ENCODE data around the gene SLC6A4.
"Not testable (repeated sequence)": the region's sequence is repeated elsewhere in the genome, so short reads cannot be mapped to it uniquely, and the experiment has no call there.

SLC6A4 gene

DNA sequence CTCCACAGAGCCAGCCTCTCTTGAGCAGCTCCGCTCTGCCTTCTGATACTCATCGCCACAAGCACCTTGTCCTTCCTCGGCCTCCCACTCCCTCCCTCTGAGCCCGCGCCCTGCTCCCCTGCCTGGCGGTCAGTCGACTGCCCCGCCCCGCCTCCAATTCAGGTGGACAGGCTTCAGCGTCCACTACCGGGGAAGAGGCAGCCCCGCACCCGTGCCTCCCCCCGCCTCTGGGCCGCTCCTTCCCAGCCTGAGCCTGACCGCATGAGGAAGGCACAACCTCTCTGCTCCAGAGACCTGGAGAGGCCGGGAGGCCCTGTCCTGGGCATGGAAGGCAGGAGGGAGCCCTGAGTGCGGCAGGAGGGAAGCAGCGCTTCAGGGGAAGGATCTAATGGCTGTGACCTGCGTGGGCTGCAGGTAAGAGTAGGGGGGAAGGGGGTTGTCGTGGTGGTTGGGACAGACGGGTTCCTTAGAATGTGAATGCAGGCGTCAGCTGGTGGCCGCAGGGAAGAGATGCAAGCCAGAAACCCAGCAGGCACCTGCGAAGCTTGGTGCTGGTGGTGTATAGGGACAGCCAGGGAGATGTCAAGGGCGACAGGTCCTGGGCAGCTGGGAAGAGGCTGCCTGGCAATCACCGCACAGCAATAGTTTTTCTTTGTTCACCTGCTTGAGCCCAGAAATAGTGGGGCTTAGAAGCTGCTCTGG lies 3.0 kb upstream of the SLC6A4 start:
- DNase-seq = no peak

DNA sequence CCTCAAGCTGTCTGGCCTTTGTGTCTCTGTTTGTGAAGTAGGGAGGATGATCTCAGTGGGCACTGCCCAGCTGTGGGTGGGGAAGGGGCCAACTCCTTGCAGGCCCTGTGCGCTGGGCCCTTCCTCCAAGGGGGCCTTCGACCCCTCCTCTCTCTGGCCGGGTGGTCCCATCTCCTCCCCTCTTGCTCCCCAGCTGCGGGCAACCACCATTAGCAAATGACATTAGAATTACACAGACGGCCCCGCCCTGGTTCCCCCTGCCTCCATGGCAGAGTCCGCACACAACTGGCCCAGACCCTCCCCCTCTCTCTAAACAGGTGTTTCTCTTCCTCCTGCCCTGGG lies 2.5 kb upstream of the SLC6A4 start:
- no peak for DNase-seq

DNA sequence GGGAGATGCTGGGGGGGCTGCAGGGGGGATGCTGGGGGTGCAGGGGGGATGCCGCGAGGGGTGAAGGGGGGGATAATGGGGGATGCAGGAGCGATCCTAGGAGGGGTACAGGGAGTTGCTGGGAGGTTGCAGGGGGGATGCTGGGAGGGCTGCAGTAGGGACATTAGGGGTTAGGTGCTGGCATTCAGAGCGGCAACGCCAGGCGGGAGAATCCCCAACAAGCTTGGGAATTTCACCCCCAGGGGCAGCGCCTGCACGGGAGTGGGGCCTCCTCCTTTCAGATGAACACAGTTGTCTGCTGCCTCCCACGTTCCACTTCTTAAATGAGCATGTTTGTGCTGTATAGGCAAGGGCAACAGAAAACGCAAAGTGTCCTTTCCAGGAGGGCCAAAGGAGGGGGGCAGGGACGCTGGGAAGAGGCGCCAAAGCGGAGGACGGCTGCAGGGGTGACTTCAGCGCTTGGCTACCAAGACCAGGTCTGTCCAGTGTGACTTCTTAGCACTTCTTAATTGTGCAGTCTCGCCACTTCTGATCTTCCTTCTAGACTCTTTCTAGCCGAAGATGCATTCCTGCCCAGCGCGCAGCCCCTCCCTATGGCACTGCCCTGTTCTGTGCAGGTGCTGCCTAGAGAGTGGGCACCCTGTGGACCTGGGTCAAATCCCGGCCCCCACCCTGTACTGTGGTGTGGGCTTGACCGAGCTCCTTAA lies 2.0 kb upstream of the SLC6A4 start:
- DNase-seq = no peak

DNA sequence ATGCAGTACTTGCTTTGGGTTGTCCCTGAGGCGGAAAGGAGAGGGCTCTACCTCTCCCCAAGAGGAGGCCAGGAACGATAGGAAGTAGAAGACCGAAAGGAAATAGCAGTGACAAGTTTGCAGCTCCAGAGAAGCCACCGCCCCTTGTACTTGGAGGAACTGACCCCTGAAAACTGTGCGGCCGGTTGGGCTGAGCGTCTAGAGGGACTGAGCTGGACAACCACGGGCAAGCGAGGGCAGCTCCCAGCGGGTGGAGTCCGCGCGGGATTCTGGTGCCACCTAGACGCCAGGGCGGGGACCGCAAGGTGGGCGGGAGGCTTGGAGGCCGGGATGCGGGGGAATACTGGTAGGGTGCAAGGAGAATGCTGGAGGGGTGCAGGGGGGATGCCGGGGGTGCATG lies 1.3 kb upstream of the SLC6A4 start:
- DNase-seq = peak in 21 of 58 donors; percentile 0 to 30 (median 7)

DNA sequence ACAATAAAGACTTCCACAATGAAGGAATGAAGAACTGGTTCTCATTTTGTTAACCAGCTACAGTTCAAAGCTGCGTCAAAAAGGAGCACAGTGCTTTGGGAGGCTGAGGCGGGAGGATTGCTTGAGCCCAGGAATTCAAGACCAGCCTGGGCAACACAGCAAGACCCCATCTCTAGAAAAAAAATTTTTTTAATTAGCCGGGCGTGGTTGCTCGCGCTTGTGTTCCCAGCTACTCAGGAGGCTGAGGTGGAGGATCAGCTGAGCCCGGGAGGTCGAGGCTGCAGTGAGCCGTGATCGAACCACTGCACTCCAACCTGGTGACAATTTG lies 764 bp upstream of the SLC6A4 start:
- DNase-seq = no peak

DNA sequence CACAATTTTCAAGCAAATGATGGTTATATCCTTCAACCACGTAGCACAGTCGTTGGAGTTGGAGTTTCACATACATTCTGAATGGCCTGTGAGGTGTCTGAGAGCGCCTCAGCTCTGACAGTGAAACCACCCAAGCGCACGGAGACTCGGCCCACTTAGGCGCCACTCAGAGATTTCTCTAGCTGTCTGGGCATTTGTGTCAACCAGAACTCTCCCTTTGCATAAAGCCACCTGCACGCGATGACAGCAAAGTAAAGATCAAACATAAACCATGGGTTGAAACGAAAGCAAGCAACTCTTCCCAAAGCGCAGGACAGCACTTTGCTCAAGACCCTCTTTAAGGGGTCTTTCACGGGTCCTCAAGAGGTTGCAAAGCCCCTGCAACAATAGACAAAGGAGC lies 533 bp downstream of the SLC6A4 start:
- DNase-seq = no peak

DNA sequence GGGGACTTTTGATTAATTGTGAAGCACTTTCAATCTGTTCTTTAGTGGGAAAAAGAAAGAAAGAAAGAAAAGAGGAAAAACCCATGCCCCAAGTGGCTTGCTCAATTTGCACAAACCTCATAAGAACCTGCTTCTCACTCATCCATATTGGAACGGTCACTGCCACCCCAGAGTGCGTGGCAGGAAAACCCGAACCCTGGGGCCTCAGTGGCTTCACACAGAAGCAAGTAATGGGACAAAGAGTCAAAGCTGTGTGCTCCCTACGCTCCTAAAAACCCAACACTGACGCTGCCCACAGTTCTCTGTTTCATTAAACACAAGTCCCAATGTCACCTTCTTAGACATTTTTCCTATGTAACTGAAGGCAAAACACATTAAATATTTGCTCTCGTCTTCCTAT lies 1.2 kb downstream of the SLC6A4 start:
- DNase-seq = no peak

DNA sequence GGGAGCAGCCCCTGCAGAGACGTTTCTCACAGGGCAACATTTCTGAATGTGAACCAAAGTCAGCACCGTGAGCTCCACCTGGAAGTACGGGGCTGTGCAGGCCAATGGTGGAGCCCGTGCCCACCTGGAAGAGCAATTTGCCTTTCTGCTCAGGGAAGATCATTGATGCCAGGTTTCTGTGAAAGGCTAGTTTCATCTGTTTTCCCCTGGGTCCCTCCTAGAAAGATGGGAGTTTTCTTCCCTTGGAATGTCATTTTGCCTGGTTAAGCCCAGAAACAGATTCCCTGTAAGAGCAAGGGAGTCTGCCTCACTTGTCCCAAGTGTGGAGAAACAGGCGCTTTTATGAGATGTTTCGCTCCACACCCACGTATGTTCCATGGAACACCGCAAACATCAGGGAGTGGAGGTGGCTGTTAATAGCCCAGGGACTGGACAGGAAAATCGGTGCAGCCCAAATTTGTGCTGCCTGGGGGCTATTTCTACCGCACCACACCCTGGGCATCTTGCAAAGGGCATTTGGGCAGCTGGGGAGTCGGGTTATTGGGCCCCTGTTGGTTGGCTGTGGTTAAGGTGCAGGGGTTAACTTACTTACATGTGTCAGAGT lies 2.6 kb downstream of the SLC6A4 start:
- no peak for DNase-seq

DNA sequence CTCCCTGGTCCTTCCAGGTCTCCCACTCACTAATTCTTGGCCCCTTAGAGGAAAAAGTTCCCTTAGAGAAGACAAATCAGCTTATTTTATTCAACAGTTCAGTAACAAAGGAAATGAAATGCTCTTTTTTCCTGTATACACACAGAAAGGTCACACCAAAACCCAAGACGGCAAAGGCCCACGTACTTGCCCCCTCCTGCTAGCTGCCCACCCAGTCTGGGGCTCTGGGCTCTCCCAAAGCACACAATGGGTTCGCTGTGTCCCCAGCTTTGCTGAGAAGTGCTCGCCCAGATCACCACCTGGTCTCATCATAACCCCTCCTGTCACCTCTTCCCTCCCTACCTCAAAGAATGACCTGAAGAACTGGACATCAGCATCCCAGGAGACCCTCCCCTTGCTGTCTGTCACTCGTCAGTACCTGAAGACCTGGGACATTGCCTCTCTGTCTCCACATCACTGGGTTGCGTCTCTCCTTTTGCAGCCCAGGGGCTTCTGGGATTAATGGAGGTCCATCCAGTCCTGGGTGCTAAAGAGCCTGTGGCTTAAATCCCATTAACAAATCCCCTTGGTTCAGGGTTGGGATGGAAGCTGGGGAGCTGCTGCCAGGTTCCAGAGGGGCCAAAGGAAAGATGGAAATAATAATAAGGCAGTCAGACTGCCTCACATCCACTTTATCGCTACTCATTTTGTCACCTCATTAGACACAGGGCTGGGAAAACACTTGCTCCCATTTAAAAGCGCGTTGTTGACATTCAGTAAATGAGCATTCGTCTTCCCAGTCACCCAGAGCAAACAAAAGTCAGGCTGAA lies 3.3 kb downstream of the SLC6A4 start:
- no peak for DNase-seq

DNA sequence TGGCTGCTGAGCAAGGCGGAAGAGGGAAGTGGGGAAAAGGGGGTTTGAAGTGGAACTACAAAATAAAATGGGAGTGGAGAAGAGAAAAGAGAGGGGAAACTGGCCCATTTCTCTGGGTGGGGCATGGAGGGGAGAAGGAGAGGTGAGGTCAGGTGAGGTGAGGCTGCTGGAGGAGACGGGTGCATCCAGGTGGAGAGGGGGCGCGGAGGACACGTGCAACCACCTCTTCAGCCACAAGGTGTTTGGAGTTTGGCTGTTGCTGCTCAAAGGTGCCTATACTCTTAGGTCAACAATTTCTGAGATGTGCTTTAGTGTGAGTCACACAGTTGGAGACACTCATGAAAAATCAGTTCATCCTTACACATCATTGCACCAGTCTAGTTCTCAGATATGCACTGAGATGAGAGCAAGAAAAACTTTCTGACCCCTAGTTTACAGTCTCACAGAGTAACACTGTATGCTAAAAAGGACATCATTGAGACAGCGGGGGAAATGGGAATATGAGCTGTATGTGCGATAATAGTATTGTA lies 4.8 kb downstream of the SLC6A4 start:
- no peak for DNase-seq

DNA sequence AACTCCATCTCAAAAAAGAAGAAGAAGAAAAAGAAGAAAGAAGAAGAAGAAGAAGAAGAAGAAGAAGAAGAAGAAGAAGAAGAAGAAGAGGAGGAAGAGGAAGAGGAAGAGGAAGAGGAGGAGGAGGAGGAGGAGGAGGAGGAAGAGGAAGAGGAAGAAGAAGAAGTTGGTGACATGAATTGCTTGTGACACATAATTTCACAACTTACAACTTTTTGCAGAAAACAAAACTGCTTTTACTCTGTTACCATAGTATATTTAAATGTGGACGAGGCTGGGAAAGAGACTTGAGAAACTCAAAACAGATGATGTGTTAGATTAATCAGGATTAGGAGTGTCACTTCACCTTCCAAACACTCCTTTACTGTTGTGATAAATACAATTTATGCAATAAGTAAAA lies 5.5 kb downstream of the SLC6A4 start:
- DNase-seq = not testable (repeated sequence)

DNA sequence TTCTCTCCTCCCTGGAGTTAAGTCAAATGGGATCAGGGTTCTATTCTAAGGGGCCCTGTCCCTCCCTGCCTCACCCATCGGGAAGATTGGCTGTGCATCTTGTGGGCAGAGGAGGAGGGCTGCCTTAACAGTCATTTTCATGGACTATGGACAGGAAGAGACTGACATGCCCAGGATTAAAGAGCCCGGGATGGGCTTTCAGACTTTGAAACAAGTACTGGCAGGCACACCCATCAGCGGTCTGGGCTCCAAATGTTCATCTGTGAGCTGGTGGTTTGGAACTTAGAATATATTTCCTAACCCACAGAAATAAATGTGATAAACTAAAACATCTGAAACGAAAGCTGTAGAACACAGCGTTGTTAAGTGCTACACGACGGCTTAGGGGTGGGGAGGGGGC lies 6.5 kb downstream of the SLC6A4 start:
- DNase-seq = no peak

DNA sequence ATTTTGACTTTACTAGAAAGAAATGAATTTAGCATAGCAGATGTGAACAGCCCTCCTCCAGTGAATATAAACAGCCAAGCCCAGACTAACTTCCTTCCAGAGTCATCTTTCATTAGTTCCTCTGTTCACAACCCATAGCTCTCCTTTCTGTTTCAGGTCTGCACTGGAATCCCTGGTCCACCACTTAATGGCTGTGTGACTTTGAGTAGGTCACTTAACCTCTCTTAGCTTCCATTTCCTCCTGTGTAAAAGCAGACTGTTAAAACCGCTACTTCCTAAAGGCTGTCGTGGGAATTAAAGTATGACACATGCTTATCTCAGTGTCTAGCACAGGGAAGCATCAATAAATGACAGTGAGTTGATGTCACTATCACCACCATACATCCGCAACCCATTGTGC lies 7.5 kb downstream of the SLC6A4 start:
- DNase-seq = no peak

DNA sequence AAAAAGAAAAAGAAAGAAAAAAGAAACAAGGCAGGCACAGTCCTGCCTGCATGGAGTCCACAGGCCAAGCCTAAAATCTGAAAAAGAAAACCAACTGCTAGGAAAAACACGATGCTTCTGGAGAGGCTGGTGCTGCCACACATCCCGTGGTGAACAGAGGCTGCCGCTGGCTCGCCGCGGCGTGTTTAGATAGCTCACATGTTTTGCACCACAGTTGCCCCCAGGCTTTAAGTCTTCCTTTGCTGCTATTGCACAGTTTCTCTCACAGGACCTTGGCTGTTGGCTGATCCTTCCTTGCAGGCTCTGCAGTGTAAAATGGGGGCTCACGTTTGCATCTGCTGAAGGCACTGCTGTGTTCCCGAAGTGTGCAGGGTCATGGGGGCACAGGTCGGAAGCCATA lies 8.6 kb downstream of the SLC6A4 start:
- DNase-seq = no peak

DNA sequence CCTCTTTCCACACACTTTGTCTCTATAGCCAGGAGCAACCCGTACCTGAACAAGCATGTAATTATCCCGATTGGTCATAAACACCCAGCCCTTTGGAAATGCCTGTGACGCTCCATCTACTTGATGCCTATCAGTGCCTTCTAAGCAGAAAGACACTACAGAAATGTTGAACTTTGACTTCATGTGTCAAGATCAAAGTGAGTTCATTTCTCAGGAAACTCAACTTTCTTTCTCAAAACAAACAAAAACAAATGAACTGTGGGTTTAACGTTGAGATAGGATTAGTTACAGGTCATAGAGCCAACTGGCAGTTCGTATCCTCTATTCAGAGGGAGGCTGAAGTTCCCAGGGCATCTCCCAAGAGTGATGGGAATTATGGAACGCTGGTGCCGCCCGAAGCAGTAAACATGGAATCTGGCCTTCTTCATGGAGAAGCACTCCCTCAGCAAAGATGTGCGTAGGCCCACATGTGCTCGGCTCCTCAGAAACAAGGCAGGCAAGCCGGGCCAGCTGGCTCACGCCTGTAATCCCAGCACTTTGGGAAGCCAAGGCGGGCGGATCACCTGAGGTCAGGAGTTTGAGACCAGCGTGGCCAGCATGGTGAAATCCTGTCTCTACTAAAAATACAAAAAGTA lies 9.5 kb downstream of the SLC6A4 start:
- DNase-seq = no peak

DNA sequence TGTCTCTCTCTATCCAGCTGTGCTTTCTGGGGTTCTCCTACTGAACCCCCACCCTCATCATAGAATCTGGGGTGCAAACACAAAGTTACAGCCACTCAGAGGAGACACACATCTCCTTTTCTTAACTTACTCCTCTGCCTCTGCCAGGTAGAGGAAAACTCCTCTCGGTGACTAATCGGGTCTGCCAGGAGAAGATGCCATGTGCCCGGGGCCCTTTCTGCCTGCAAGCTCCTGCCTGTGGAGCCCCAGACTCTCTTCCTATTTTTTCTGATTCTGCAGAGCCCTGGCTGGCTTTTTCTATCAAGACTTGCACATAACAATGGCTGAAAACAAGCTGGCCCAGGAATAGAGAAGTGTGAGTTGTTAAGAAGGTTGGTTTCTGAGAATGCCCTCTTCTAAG lies 10.4 kb downstream of the SLC6A4 start:
- DNase-seq = no peak

DNA sequence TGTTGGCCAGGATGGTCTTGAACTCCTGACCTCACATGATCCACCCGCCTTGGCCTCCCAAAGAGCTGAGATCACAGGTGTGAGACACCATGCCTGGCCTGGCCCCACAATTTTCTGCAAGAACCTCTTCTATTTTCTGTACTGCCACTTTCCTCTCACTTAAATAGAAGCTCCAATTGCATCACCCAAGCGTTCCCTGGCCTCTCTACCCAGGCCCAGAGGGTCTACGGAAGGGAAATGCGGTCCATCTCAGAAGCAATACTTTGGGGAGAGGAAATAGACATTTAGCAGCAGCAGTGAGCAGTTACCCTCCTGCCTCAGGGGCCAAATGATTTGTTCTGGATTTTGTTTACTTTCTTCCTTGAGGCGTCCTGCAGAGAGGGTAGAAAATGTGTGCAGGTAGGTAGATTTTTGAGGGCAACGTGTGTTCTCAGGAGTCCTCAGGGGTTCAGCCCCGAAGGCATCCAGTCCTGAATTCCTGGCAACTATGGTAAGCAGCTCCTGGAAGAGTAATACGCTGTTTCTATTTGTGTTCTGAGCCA lies 11.0 kb downstream of the SLC6A4 start:
- DNase-seq = no peak

DNA sequence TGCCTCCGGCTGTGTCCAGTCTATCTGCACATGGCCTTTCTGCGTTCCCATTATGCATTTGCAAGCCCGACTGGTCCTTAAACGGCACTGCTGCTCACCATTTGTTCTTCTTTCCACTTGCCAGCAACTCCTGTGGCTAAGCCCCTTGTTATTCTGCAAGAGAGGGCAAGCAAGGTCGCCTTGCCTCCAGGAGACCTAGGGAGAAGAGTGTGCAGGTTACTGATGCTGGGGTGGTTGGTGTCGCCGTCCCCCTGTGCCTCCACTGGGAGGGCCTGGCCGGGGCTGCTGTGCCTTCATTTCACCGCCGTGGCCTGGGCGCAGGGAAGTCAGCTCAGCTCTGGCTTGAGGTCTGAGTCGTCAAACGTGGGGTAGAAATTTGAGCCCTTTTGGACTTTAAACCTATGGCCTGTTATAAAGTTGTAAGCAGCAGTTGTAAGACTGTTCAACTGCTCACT lies 12.7 kb downstream of the SLC6A4 start:
- no peak for DNase-seq

DNA sequence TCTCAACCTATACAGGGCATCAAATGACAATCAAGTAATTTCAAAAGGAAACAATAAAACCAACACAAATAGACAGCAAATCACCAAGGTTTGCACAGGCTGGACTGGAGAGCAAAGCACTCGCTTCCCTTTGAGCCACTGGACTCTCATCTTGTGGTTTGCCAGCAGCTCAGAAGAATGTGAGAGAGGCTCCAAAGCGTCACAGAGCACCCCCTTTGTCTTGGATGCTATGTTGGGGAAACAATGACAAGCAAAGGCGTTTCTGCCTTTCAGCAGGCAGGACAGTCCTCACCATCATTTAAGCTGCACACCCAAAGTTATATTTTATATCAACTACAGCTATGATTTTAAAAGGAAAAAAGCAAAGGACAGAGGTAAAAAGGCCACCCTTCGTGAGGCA lies 13.2 kb downstream of the SLC6A4 start:
- no peak for DNase-seq

DNA sequence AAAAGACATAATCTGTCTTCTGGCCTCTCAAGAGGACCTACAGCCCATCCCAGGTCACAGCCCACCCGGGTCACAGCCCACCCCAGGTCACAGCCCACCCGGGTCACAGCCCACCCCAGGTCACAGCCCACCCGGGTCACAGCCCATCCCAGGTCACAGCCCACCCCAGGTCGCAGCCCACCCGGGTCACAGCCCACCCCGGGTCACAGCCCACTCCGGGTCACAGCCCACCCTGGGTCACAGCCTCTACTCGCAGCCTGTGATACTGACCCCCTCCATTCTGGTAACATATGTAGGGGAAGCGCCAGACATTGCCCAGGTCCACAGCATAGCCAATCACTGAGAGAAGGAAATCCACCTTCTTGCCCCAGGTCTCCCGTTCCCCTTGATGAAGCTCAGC lies 14.2 kb downstream of the SLC6A4 start:
- no peak for DNase-seq

DNA sequence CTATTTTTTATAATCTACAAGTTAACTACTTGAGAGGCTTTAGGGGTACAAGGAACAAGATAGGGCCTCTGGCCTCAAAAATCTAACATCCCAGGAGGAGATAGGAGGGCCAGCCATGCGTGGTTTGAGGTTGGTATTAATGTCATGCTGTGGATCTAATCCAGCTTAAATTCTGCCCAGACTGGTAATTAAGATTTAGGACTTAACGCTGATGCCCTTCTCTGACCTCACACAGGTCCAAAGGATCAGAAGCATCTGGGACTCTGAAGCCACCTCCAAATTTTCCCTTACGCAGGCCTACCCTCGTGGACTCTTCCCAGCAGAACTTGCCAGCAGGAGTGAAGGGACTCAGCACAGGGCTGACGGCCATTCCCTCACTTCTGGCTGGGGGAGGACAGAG lies 15.1 kb downstream of the SLC6A4 start:
- no peak for DNase-seq

All from anterior cingulate cortex (tissue), 58 donors.